HG02981 (cell line): ENCODE data around the gene RHEX.
"Not testable (repeated sequence)": the region's sequence is repeated elsewhere in the genome, so short reads cannot be mapped to it uniquely, and the experiment has no call there.

Experiments
- ATAC-seq: cut with Tn5 transposase; IDR thresholded peaks from one replicate; pipeline ENCODE4 v1.9.1; 2021; ENCODE audit warnings: mild to moderate bottlenecking, moderate library complexity; ENCODE audit not compliant: unreplicated experiment

RHEX gene

GRCh38 chr1:206058927-206059292, 5.9 kb downstream of the RHEX start:
- no peak for ATAC-seq

- ATAC-seq: no peak
Observed at GRCh38 chr1:206059355-206059915, 6.5 kb downstream of the RHEX start.

GRCh38 chr1:206060844-206061243, 7.9 kb downstream of the RHEX start:
- ATAC-seq: no peak

GRCh38 chr1:206062464-206062863, 9.5 kb downstream of the RHEX start:
- ATAC-seq: no peak

GRCh38 chr1:206064001-206064400, 11.0 kb downstream of the RHEX start:
- ATAC-seq: not testable (repeated sequence)

- ATAC-seq: not testable (repeated sequence)
Observed at GRCh38 chr1:206064501-206064900, 11.5 kb downstream of the RHEX start.

- ATAC-seq: no peak
Observed at GRCh38 chr1:206065547-206066145, 12.7 kb downstream of the RHEX start.

GRCh38 chr1:206066479-206067171, 13.7 kb downstream of the RHEX start:
- peak; percentile 79 for ATAC-seq

GRCh38 chr1:206067486-206068227, 14.7 kb downstream of the RHEX start:
- ATAC-seq: no peak

- ATAC-seq: no peak
Observed at GRCh38 chr1:206068314-206068713, 15.3 kb downstream of the RHEX start.

- no peak for ATAC-seq
Observed at GRCh38 chr1:206070627-206071304, 17.8 kb downstream of the RHEX start.

GRCh38 chr1:206074839-206075238, 21.9 kb downstream of the RHEX start:
- no peak for ATAC-seq

GRCh38 chr1:206075786-206076755, 23.1 kb downstream of the RHEX start:
- no peak for ATAC-seq

- ATAC-seq: no peak
Observed at GRCh38 chr1:206079135-206079534, 26.2 kb downstream of the RHEX start.

- ATAC-seq: no peak
Observed at GRCh38 chr1:206080026-206080820, 27.2 kb downstream of the RHEX start.

GRCh38 chr1:206081856-206082255, 28.9 kb downstream of the RHEX start:
- ATAC-seq: no peak

GRCh38 chr1:206082831-206083695, 30.1 kb downstream of the RHEX start:
- no peak for ATAC-seq

GRCh38 chr1:206083750-206084149, 30.8 kb downstream of the RHEX start:
- ATAC-seq: no peak
